ENCODE measurements around the gene TTC28.

DNA sequence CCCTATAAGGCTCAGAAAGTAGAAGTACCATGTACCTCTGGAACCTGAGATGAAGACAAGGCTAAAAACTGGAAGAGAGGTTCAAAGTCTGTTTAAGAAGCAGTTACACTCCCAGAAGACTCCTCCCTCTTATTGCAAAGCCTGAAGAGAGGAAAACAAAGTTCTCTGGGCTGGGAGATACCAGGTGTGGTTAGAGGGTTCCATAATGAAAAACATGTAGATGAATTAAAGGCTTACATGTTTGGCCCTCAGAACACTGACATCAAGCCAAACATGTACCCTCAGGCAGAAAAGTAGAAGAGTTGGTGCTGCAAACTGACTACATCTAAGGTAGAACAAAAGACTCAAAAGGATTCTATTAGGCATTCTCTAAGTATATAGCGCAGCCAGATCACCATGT is 205.3 kb downstream of the TTC28 start:
- TF ChIP-seq CTCF (IDR thresholded peaks at IDR 0.05): no peak
- TF ChIP-seq EZH2phosphoT487 (IDR thresholded peaks at IDR 0.05): no peak
- no peak for TF ChIP-seq EZH2 (IDR thresholded peaks at IDR 0.05)
